OCI-M1 (cell line): ENCODE data around the gene POU2AF2.
"Not testable (repeated sequence)": the region's sequence is repeated elsewhere in the genome, so short reads cannot be mapped to it uniquely, and the experiment has no call there.

Source experiments
- DNase-seq: peaks from one replicate; lab custom pipeline; 2025; lab: John Stamatoyannopoulos, UW

Gene POU2AF2

GRCh38 chr11:111245425-111245824 is at the start of gene POU2AF2:
TSS of gene POU2AF2 (plus strand) at chr11:111245725. CDS start at chr11:111245854, 129 bp downstream.
- DNase-seq = no peak

GRCh38 chr11:111200010-111200534 is 45.5 kb upstream of the POU2AF2 start:
- DNase-seq = no peak

- no peak for DNase-seq
These were observed 41.3 kb upstream of the POU2AF2 start for GRCh38 chr11:111204211-111204610.

- peak; percentile 63 for DNase-seq
These were observed 39.7 kb upstream of the POU2AF2 start for GRCh38 chr11:111205632-111206385.

GRCh38 chr11:111206472-111206871 is 39.1 kb upstream of the POU2AF2 start:
- peak; percentile 12 for DNase-seq

GRCh38 chr11:111207213-111207612 is 38.3 kb upstream of the POU2AF2 start:
- DNase-seq = no peak

- no peak for DNase-seq
These were observed 35.8 kb upstream of the POU2AF2 start for GRCh38 chr11:111209543-111210355.

GRCh38 chr11:111213256-111213655 is 32.3 kb upstream of the POU2AF2 start:
- DNase-seq = no peak

GRCh38 chr11:111220721-111221120 is 24.8 kb upstream of the POU2AF2 start:
- DNase-seq = no peak

- DNase-seq = no peak
These were observed 24.3 kb upstream of the POU2AF2 start for GRCh38 chr11:111221208-111221607.

GRCh38 chr11:111221936-111222335 is 23.6 kb upstream of the POU2AF2 start:
- DNase-seq = not testable (repeated sequence)

GRCh38 chr11:111222821-111223455 is 22.6 kb upstream of the POU2AF2 start:
- not testable (repeated sequence) for DNase-seq

GRCh38 chr11:111225881-111226280 is 19.6 kb upstream of the POU2AF2 start:
- DNase-seq = no peak

GRCh38 chr11:111229604-111230003 is 15.9 kb upstream of the POU2AF2 start:
- DNase-seq = peak; percentile 49

GRCh38 chr11:111230122-111230465 is 15.4 kb upstream of the POU2AF2 start:
- DNase-seq = no peak

GRCh38 chr11:111231836-111232235 is 13.7 kb upstream of the POU2AF2 start:
- DNase-seq = no peak

- peak; percentile 39 for DNase-seq
These were observed 9.1 kb upstream of the POU2AF2 start for GRCh38 chr11:111236383-111236782.

GRCh38 chr11:111237926-111238325 is 7.6 kb upstream of the POU2AF2 start:
- DNase-seq = no peak

- DNase-seq = no peak
These were observed 1.4 kb downstream of the POU2AF2 start for GRCh38 chr11:111246956-111247355.

GRCh38 chr11:111250936-111251335 is 5.4 kb downstream of the POU2AF2 start:
- DNase-seq = no peak

- no peak for DNase-seq
These were observed 7.6 kb downstream of the POU2AF2 start for GRCh38 chr11:111253131-111253530.

GRCh38 chr11:111253630-111254029 is 8.1 kb downstream of the POU2AF2 start:
- no peak for DNase-seq

GRCh38 chr11:111258046-111258445 is 12.5 kb downstream of the POU2AF2 start:
- peak; percentile 12 for DNase-seq
